ENCODE data around the gene FAN1. TPM values are rescaled to one million over a fixed set of nuclear protein-coding genes. Genes with fewer than 3 reads are reported as not detected.

FAN1 gene
- total and polyA plus RNA-seq, 2 donors (not counting 1 experiment from before 2014, with no cell fraction given): 8.9 to 25.1 TPM

GRCh38 chr15:30870681-30871080, 33.0 kb upstream of the FAN1 start:
- H4K20me1 ChIP-seq (ENCODE audit: control insufficient read depth, extremely low read depth, insufficient read depth, low read length): no peaks in the 10 kb centered on the region
- no peak for DNase-seq (ENCODE audit: low read depth in 2 of 2)
- H3K27me3 ChIP-seq (ENCODE audit: control insufficient read depth, insufficient read depth, low read length): no peaks in the 10 kb centered on the region
- H3K4me1 ChIP-seq (ENCODE audit: control insufficient read depth, extremely low read depth, insufficient read depth, low read length): no peaks in the 10 kb centered on the region
- H3K4me2 ChIP-seq (ENCODE audit: extremely low read depth, insufficient read depth, low read length): no peak overlapping the region
- H3K79me2 ChIP-seq (ENCODE audit: control insufficient read depth, insufficient read depth, low read length): no peaks in the 10 kb centered on the region
- H3K4me3 ChIP-seq (replicated peaks in 1 of 4; ENCODE audit: control extremely low read depth in 1 of 4, insufficient read depth in 1 of 4, low read depth in 3 of 4, low read length in 4 of 4): no peak overlapping the region
- no peaks in the 10 kb centered on the region for H3K9me3 ChIP-seq (ENCODE audit: control insufficient read depth, insufficient read depth, low read depth, low read length)
- H3K9ac ChIP-seq (ENCODE audit: insufficient read depth, low read length): no peak overlapping the region
- TF ChIP-seq CTCF (conservative IDR thresholded peaks at IDR 0.05 in 1 of 2, IDR thresholded peaks at IDR 0.05 in 1 of 2; ENCODE audit: low read depth in 1 of 2, low read length in 2 of 2) (no peak), EZH2 (IDR thresholded peaks at IDR 0.05; ENCODE audit: low read length, missing control alignments) (no peak)
- no peak overlapping the region for H2AFZ ChIP-seq (ENCODE audit: low read length)
- H3K36me3 ChIP-seq (ENCODE audit: control insufficient read depth, insufficient read depth, low read length): no peaks in the 10 kb centered on the region
- no peak overlapping the region for H3K27ac ChIP-seq (ENCODE audit: insufficient read depth, low read length)

- Histone ChIP-seq H3K9me3 (ENCODE audit: control insufficient read depth, insufficient read depth, low read depth, low read length) (no peaks in the 10 kb centered on the region), H3K4me1 (ENCODE audit: control insufficient read depth, extremely low read depth, insufficient read depth, low read length) (no peaks in the 10 kb centered on the region), H3K4me3 (replicated peaks in 1 of 4; ENCODE audit: control extremely low read depth in 1 of 4, insufficient read depth in 1 of 4, low read depth in 3 of 4, low read length in 4 of 4) (no peak overlapping the region), H3K9ac (ENCODE audit: insufficient read depth, low read length) (no peak overlapping the region), H2AFZ (ENCODE audit: low read length) (no peak overlapping the region), H3K27ac (ENCODE audit: insufficient read depth, low read length) (no peak overlapping the region), H3K36me3 (ENCODE audit: control insufficient read depth, insufficient read depth, low read length) (no peaks in the 10 kb centered on the region), H4K20me1 (ENCODE audit: control insufficient read depth, extremely low read depth, insufficient read depth, low read length) (no peaks in the 10 kb centered on the region), H3K27me3 (ENCODE audit: control insufficient read depth, insufficient read depth, low read length) (no peaks in the 10 kb centered on the region), H3K79me2 (ENCODE audit: control insufficient read depth, insufficient read depth, low read length) (no peaks in the 10 kb centered on the region), H3K4me2 (ENCODE audit: extremely low read depth, insufficient read depth, low read length) (peak overlapping the region; percentile 13)
- DNase-seq (ENCODE audit: low read depth in 2 of 2): peak in 1 of 2 donors; percentile 31
- no peak for TF ChIP-seq CTCF (conservative IDR thresholded peaks at IDR 0.05 in 1 of 2, IDR thresholded peaks at IDR 0.05 in 1 of 2; ENCODE audit: low read depth in 1 of 2, low read length in 2 of 2)
- no peak for TF ChIP-seq EZH2 (IDR thresholded peaks at IDR 0.05; ENCODE audit: low read length, missing control alignments)
These were observed 31.4 kb upstream of the FAN1 start for GRCh38 chr15:30872341-30872748.

GRCh38 chr15:30877070-30877469, 26.6 kb upstream of the FAN1 start:
- no peaks in the 10 kb centered on the region for H3K9me3 ChIP-seq (ENCODE audit: control insufficient read depth, insufficient read depth, low read depth, low read length)
- no peak overlapping the region for H3K4me2 ChIP-seq (ENCODE audit: extremely low read depth, insufficient read depth, low read length)
- DNase-seq (ENCODE audit: low read depth in 2 of 2): no peak
- no peak overlapping the region for H2AFZ ChIP-seq (ENCODE audit: low read length)
- H3K4me3 ChIP-seq (replicated peaks in 1 of 4; ENCODE audit: control extremely low read depth in 1 of 4, insufficient read depth in 1 of 4, low read depth in 3 of 4, low read length in 4 of 4): no peak overlapping the region
- H3K4me1 ChIP-seq (ENCODE audit: control insufficient read depth, extremely low read depth, insufficient read depth, low read length): no peaks in the 10 kb centered on the region
- H3K27ac ChIP-seq (ENCODE audit: insufficient read depth, low read length): no peak overlapping the region
- no peaks in the 10 kb centered on the region for H3K36me3 ChIP-seq (ENCODE audit: control insufficient read depth, insufficient read depth, low read length)
- H3K79me2 ChIP-seq (ENCODE audit: control insufficient read depth, insufficient read depth, low read length): no peaks in the 10 kb centered on the region
- no peak overlapping the region for H3K9ac ChIP-seq (ENCODE audit: insufficient read depth, low read length)
- no peaks in the 10 kb centered on the region for H4K20me1 ChIP-seq (ENCODE audit: control insufficient read depth, extremely low read depth, insufficient read depth, low read length)
- H3K27me3 ChIP-seq (ENCODE audit: control insufficient read depth, insufficient read depth, low read length): no peaks in the 10 kb centered on the region
- TF ChIP-seq EZH2 (IDR thresholded peaks at IDR 0.05; ENCODE audit: low read length, missing control alignments): no peak
- TF ChIP-seq CTCF (conservative IDR thresholded peaks at IDR 0.05 in 1 of 2, IDR thresholded peaks at IDR 0.05 in 1 of 2; ENCODE audit: low read depth in 1 of 2, low read length in 2 of 2): no peak

Measured in fibroblast of lung (primary cell).